HEK293 (cell line): ENCODE data around the gene HSD17B12.

Experiments used
- CTCF ChIA-PET: fragments of 350-600 bp; formaldehyde crosslinking; extraction: SDS; loops from one replicate; lab custom pipeline; 2021; ENCODE audit warnings: antibody characterized with exemption; lab: Yijun Ruan, JAX
- POLR2A ChIA-PET: fragments of 300-600 bp; formaldehyde crosslinking; extraction: SDS; loops from one replicate; lab custom pipeline; 2020; ENCODE audit warnings: antibody characterized with exemption, inconsistent platforms; lab: Yijun Ruan, JAX
- H3K27ac ChIP-seq: fragments of 200-500 bp; sonication (Bioruptor generic); 2 replicates; pipeline ENCODE4 v1.5.1; 2014; ENCODE audit warnings: low read depth, low read length, control low read depth, inconsistent platforms; ENCODE audit errors: extremely low read depth
- H3K36me3 ChIP-seq, 2 experiments: fragments of 200-500 bp in 1 of 2; sonication (Bioruptor generic) in 1 of 2; 1 replicate in 1 of 2; 2 replicates in 1 of 2; pipeline ENCODE4 v1.5.1; 2014 to 2017; ENCODE audit warnings: inconsistent platforms in 2 of 2, low read length in 2 of 2; ENCODE audit not compliant: control insufficient read depth in 2 of 2, insufficient read depth in 1 of 2
- H3K4me1 ChIP-seq: fragments of 200-500 bp; sonication (Bioruptor generic); 2 replicates; pipeline ENCODE4 v1.5.1; 2014; ENCODE audit warnings: mild to moderate bottlenecking, low read length, inconsistent platforms; ENCODE audit not compliant: control insufficient read depth, insufficient read depth
- H3K4me3 ChIP-seq: 2 replicates; pipeline ENCODE4 v1.5.1; 2011; ENCODE audit warnings: low read depth, mild to moderate bottlenecking, control low read depth, low read length, moderate library complexity
- H3K9me3 ChIP-seq: fragments of 200-500 bp; sonication (Bioruptor generic); 2 replicates; pipeline ENCODE4 v1.5.1; 2014; ENCODE audit warnings: low read depth, low read length, inconsistent platforms; ENCODE audit not compliant: control insufficient read depth, insufficient read depth
- GLIS1 ChIP-seq: fragments of 450-650 bp; formaldehyde crosslinking; IDR thresholded peaks from 2 replicates; pipeline ENCODE4 v1.5.1; 2016; ENCODE audit warnings: missing biosample characterization, missing genetic modification characterization
- HOXD13 ChIP-seq: sonication (generic); formaldehyde crosslinking; IDR thresholded peaks from 2 replicates; pipeline ENCODE4 v1.8.0; 2022; ENCODE audit warnings: missing genetic modification reagents, borderline replicate concordance
- KLF7 ChIP-seq: fragments of 450-650 bp; formaldehyde crosslinking; IDR thresholded peaks from 2 replicates; pipeline ENCODE4 v1.5.1; 2016; ENCODE audit warnings: missing biosample characterization, missing genetic modification characterization, borderline replicate concordance
- MZF1 ChIP-seq: fragments of 450-650 bp; formaldehyde crosslinking; IDR thresholded peaks from 2 replicates; pipeline ENCODE4 v1.5.1; 2017; ENCODE audit warnings: missing biosample characterization, missing genetic modification characterization, borderline replicate concordance
- SP3 ChIP-seq: fragments of 450-650 bp; formaldehyde crosslinking; IDR thresholded peaks from 2 replicates; pipeline ENCODE4 v1.5.1; 2016; ENCODE audit warnings: missing biosample characterization, missing genetic modification characterization
- TSHZ1 ChIP-seq: fragments of 450-650 bp; formaldehyde crosslinking; IDR thresholded peaks from 2 replicates; pipeline ENCODE4 v1.5.1; 2016; ENCODE audit warnings: missing biosample characterization, missing genetic modification characterization, borderline replicate concordance
- ZBTB8A ChIP-seq: fragments of 450-650 bp; formaldehyde crosslinking; IDR thresholded peaks from 2 replicates; pipeline ENCODE4 v1.5.1; 2016; ENCODE audit warnings: missing biosample characterization, missing genetic modification characterization
- ZFP37 ChIP-seq: fragments of 450-650 bp; formaldehyde crosslinking; IDR thresholded peaks from 2 replicates; pipeline ENCODE4 v1.5.1; 2016; ENCODE audit warnings: missing biosample characterization, missing genetic modification characterization
- ZNF132 ChIP-seq: fragments of 450-650 bp; formaldehyde crosslinking; IDR thresholded peaks from 2 replicates; pipeline ENCODE4 v1.5.1; 2017; ENCODE audit warnings: missing biosample characterization, missing genetic modification characterization, borderline replicate concordance
- ZNF223 ChIP-seq: fragments of 450-650 bp; formaldehyde crosslinking; IDR thresholded peaks from 2 replicates; pipeline ENCODE4 v1.5.1; 2016; ENCODE audit warnings: missing biosample characterization, missing genetic modification characterization
- ZNF239 ChIP-seq: fragments of 450-650 bp; formaldehyde crosslinking; IDR thresholded peaks from 2 replicates; pipeline ENCODE4 v1.5.1; 2016; ENCODE audit warnings: missing biosample characterization, missing genetic modification characterization
- ZNF341 ChIP-seq: fragments of 450-650 bp; formaldehyde crosslinking; IDR thresholded peaks from 2 replicates; pipeline ENCODE4; 2016; ENCODE audit warnings: low read depth, missing biosample characterization, missing genetic modification characterization
- ZNF366 ChIP-seq: fragments of 450-650 bp; formaldehyde crosslinking; conservative IDR thresholded peaks from 2 replicates; pipeline ENCODE4 v1.5.1; 2016; ENCODE audit warnings: missing biosample characterization, missing genetic modification characterization
- ZNF404 ChIP-seq: fragments of 450-650 bp; formaldehyde crosslinking; IDR thresholded peaks from 2 replicates; pipeline ENCODE4 v1.5.1; 2017; ENCODE audit warnings: missing biosample characterization, missing genetic modification characterization
- ZNF426 ChIP-seq: fragments of 450-650 bp; formaldehyde crosslinking; IDR thresholded peaks from 2 replicates; pipeline ENCODE4 v1.5.1; 2017; ENCODE audit warnings: missing biosample characterization, missing genetic modification characterization, mild to moderate bottlenecking, inconsistent platforms, moderate library complexity
- ZNF501 ChIP-seq: fragments of 450-650 bp; formaldehyde crosslinking; IDR thresholded peaks from 2 replicates; pipeline ENCODE4 v1.5.1; 2016; ENCODE audit warnings: missing biosample characterization, missing genetic modification characterization
- ZNF521 ChIP-seq: fragments of 450-650 bp; formaldehyde crosslinking; IDR thresholded peaks from 2 replicates; pipeline ENCODE4 v1.5.1; 2017; ENCODE audit warnings: missing biosample characterization, mild to moderate bottlenecking, missing genetic modification characterization
- ZNF571 ChIP-seq: fragments of 450-650 bp; formaldehyde crosslinking; IDR thresholded peaks from 2 replicates; pipeline ENCODE4 v1.5.0; 2017; ENCODE audit warnings: missing biosample characterization, missing genetic modification characterization
- ZNF660 ChIP-seq: fragments of 450-650 bp; IDR thresholded peaks from 2 replicates; pipeline ENCODE4 v1.5.1; 2018; ENCODE audit warnings: missing biosample characterization, mild to moderate bottlenecking, missing genetic modification characterization
- ZNF664 ChIP-seq: fragments of 450-650 bp; formaldehyde crosslinking; IDR thresholded peaks from 2 replicates; pipeline ENCODE4 v1.5.1; 2016; ENCODE audit warnings: missing biosample characterization, missing genetic modification characterization
- ZNF707 ChIP-seq: fragments of 450-650 bp; formaldehyde crosslinking; IDR thresholded peaks from 2 replicates; pipeline ENCODE4 v1.5.1; 2016; ENCODE audit warnings: missing biosample characterization, missing genetic modification characterization
- ZNF776 ChIP-seq: fragments of 450-650 bp; formaldehyde crosslinking; IDR thresholded peaks from 2 replicates; pipeline ENCODE4 v1.5.0; 2017; ENCODE audit warnings: missing biosample characterization, missing genetic modification characterization, borderline replicate concordance
- TF ChIP-seq, protein P1 (sequence below): fragments of 450-650 bp; formaldehyde crosslinking; IDR thresholded peaks from 2 replicates; pipeline ENCODE4 v1.5.1; 2016; ENCODE audit warnings: missing biosample characterization, missing genetic modification characterization
- TF ChIP-seq, protein P2 (sequence below): fragments of 450-650 bp; formaldehyde crosslinking; IDR thresholded peaks from 2 replicates; pipeline ENCODE4 v1.5.1; 2016; ENCODE audit warnings: missing biosample characterization, missing genetic modification characterization
- TF ChIP-seq, protein P3 (sequence below): fragments of 450-650 bp; formaldehyde crosslinking; IDR thresholded peaks from 2 replicates; pipeline ENCODE4 v1.5.1; 2016; ENCODE audit warnings: missing biosample characterization, missing genetic modification characterization, borderline replicate concordance
- TF ChIP-seq, protein P4 (sequence below): fragments of 450-650 bp; formaldehyde crosslinking; IDR thresholded peaks from 2 replicates; pipeline ENCODE4 v1.5.1; 2016; ENCODE audit warnings: missing biosample characterization, missing genetic modification characterization

The HSD17B12 gene

DNA sequence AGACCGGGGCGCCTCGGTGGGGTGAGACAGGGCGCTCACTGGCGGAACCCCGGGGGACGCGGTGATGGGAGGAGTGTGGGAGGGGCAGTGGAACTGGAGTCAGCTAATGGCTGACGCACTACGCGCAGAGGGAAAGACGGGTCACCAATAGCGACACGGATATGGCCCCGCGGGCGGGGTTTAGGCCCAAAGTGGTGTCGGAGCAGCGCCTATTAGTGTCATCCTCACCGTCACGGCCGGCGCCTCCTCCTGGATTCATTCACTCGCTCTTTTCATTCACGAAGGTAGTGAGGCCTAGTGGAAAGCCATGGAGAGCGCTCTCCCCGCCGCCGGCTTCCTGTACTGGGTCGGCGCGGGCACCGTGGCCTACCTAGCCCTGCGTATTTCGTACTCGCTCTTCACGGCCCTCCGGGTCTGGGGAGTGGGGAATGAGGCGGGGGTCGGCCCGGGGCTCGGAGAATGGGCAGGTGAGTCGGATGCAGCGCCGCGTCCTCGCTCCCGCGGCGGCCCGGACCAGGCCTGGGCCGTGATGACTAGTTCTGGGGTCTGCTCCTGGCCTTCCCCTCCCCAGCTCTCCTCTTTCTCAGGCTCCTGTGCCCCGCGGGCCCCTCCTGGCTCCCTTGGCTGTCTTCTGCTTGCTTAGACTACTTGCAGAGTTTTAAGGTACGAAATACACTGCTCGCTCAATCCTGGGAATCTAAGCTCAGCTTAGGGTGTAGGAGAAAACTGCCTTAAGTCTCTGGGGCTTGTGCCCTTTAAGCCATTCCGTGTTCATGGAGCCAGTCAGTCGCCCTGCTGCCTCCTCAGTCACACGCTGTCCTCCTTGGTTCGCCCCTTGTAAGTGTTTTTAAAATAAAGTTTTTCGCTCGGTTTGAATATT lies at the start of gene HSD17B12:
Gene HSD17B12 (plus strand): TSS at position 218 of the 880 bp plus-strand sequence. CDS start 90 bp downstream, at position 308.
- ChIA-PET CTCF (interaction anchor here (0.8 to 1.5 kb wide), 5 partner anchors 16 to 171 kb away, joined by 3 to 7 read pairs (median 4); no protein-coding TSS in a partner anchor), POLR2A (interaction anchor here (0.8 to 1.6 kb wide), 9 partner anchors 9 to 240 kb away, joined by 3 to 7 read pairs (median 4); no protein-coding TSS in a partner anchor)
- peak within 1 kb of the TSS; percentile 66 for H3K27ac ChIP-seq
- H3K4me3 ChIP-seq = peak within 1 kb of the TSS; percentile 59
- no peaks in the 10 kb centered on the region for H3K4me1 ChIP-seq
- no peaks in the 10 kb centered on the region for H3K9me3 ChIP-seq
- H3K36me3 ChIP-seq = peaks cover 3 to 16% of the 10 kb centered on the region in 2 experiments; a peak in 2 of 3 replicates
- TF ChIP-seq, protein P1, sequence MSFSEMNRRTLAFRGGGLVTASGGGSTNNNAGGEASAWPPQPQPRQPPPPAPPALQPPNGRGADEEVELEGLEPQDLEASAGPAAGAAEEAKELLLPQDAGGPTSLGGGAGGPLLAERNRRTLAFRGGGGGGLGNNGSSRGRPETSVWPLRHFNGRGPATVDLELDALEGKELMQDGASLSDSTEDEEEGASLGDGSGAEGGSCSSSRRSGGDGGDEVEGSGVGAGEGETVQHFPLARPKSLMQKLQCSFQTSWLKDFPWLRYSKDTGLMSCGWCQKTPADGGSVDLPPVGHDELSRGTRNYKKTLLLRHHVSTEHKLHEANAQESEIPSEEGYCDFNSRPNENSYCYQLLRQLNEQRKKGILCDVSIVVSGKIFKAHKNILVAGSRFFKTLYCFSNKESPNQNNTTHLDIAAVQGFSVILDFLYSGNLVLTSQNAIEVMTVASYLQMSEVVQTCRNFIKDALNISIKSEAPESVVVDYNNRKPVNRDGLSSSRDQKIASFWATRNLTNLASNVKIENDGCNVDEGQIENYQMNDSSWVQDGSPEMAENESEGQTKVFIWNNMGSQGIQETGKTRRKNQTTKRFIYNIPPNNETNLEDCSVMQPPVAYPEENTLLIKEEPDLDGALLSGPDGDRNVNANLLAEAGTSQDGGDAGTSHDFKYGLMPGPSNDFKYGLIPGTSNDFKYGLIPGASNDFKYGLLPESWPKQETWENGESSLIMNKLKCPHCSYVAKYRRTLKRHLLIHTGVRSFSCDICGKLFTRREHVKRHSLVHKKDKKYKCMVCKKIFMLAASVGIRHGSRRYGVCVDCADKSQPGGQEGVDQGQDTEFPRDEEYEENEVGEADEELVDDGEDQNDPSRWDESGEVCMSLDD (tag by site-specific recombination) = peak; percentile 99
- TF ChIP-seq ZNF501 (tag by site-specific recombination) (peak; percentile 76), HOXD13 (no peak), ZNF426 (tag by site-specific recombination) (no peak), GLIS1 (tag by site-specific recombination) (peak; percentile 72), SP3 (tag by site-specific recombination) (peak; percentile 87), TSHZ1 (tag by site-specific recombination) (no peak), ZNF521 (tag by site-specific recombination) (no peak), ZNF404 (tag by site-specific recombination) (no peak), ZNF664 (tag by site-specific recombination) (no peak), ZNF239 (tag by site-specific recombination) (no peak), ZNF571 (tag by site-specific recombination) (no peak), ZBTB8A (tag by site-specific recombination) (0 out of 2 replicates have a peak, but pooled peaks have one; percentile 23), ZNF132 (tag by site-specific recombination) (no peak), MZF1 (tag by site-specific recombination) (no peak), ZNF366 (peak; percentile 97), KLF7 (tag by site-specific recombination) (no peak), ZNF341 (tag by site-specific recombination) (peak; percentile 35; the same call in 1 of the 2 replicates), ZNF660 (tag by site-specific recombination) (no peak; the same call in 1 of the 2 replicates), ZNF776 (tag by site-specific recombination) (no peak), ZFP37 (peak; percentile 60; the same call in 1 of the 2 replicates), ZNF223 (tag by site-specific recombination) (no peak), ZNF707 (no peak)
- TF ChIP-seq, protein P2, sequence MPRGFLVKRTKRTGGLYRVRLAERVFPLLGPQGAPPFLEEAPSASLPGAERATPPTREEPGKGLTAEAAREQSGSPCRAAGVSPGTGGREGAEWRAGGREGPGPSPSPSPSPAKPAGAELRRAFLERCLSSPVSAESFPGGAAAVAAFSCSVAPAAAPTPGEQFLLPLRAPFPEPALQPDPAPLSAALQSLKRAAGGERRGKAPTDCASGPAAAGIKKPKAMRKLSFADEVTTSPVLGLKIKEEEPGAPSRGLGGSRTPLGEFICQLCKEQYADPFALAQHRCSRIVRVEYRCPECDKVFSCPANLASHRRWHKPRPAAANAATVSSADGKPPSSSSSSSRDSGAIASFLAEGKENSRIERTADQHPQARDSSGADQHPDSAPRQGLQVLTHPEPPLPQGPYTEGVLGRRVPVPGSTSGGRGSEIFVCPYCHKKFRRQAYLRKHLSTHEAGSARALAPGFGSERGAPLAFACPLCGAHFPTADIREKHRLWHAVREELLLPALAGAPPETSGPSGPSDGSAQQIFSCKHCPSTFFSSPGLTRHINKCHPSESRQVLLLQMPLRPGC (tag by site-specific recombination) = 0 out of 2 replicates have a peak, but pooled peaks have one; percentile 28
- TF ChIP-seq, protein P3, sequence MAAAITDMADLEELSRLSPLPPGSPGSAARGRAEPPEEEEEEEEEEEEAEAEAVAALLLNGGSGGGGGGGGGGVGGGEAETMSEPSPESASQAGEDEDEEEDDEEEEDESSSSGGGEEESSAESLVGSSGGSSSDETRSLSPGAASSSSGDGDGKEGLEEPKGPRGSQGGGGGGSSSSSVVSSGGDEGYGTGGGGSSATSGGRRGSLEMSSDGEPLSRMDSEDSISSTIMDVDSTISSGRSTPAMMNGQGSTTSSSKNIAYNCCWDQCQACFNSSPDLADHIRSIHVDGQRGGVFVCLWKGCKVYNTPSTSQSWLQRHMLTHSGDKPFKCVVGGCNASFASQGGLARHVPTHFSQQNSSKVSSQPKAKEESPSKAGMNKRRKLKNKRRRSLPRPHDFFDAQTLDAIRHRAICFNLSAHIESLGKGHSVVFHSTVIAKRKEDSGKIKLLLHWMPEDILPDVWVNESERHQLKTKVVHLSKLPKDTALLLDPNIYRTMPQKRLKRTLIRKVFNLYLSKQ = no peak
- TF ChIP-seq, protein P4, sequence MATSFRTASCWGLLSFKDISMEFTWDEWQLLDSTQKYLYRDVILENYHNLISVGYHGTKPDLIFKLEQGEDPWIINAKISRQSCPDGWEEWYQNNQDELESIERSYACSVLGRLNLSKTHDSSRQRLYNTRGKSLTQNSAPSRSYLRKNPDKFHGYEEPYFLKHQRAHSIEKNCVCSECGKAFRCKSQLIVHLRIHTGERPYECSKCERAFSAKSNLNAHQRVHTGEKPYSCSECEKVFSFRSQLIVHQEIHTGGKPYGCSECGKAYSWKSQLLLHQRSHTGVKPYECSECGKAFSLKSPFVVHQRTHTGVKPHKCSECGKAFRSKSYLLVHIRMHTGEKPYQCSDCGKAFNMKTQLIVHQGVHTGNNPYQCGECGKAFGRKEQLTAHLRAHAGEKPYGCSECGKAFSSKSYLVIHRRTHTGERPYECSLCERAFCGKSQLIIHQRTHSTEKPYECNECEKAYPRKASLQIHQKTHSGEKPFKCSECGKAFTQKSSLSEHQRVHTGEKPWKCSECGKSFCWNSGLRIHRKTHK (tag by site-specific recombination) = no peak
